ENCODE measurements around the gene SIDT1.

Gene SIDT1

DNA sequence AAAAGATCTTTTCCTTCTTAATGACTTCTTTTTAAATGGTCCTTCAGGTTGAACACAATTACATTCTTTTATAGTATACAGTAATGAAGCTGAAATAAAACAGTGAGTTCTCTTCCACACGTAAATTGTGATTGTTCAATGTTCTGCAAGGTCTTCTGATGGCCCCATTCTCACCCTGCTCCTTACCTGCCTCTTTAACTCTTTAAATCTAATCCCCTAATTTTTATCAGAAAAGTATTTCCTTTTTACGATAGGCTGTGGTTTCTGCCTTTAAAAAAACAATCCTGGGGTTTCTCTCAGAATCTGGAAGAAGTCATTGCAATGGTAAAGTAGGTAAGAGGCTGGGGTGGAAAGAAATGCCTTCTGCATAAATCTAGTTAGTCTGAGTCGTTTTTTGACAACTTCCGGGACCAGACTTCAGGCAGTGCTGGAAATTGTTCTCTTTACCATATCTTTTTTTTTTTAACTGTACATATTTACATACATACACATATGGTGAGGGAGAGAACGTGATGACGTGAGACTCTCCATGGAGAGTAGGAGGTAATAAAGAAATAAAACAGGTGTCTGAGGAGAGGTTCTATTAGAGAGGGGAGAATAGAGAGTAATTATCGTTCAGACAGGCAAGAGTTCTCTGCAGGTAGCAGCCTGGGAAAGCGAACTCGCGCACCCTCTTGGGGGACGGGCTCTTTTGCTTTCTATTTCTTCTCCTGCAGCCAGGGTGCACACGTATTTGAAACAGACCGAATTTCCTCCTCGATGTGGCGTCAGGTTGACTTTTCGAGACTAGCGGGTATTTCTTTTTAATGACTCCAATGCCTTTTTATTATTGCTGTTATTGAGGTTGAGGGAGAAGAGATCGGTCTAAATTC, at the start of gene SIDT1:
Gene SIDT1 (plus strand): TSS at position 730 of the 872 bp plus-strand sequence. CDS start 467 bp downstream, outside the sequence.
- peak; percentile 46 for DNase-seq (ENCODE audit: low read depth)

DNA sequence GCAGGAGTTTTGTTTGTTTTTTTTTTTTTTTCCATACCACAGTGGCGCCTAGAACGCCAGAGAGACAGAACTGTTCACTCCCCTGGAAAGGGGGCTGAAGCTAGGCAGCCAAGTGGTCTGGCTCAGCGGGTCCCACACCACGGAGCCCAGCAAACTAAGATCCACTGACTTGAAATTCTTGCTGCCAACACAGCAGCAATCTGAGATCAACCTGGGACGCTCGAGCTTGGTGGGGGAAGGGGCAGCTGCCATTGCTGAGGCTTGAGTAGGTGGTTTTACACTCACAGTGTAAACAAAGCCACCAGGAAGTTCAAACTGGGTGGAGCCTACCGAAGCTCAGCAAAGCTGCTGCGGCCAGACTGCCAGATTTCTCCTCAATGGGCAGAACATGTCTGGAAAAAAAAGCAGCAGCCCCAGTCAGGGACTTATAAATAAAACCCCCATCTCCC, 47.2 kb upstream of the SIDT1 start:
- no peak for DNase-seq (ENCODE audit: low read depth)

GRCh38 chr3:113495035-113495434, 37.3 kb upstream of the SIDT1 start:
- DNase-seq (ENCODE audit: low read depth) = no peak

DNA sequence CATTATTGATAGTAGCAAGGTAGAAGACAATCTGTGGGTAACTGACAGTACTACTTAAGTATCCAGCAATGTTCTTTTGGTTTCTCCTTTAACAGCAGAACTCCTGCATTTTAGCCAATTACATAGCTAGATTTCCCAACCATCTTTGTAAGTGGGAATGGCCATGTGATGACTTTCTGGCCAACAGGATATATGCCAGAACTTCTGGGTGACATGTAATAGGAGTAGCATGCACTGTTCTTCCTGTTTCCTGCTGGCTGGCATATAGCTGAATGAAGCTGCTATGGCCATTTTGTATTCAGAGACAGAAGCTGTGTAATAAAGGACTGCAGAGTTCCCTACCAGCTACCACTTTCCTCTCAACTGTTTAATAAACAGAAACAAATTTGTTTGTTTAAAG, 35.4 kb upstream of the SIDT1 start:
- no peak for DNase-seq (ENCODE audit: low read depth)

- DNase-seq (ENCODE audit: low read depth) = no peak
Measured at GRCh38 chr3:113498221-113499005, 33.9 kb upstream of the SIDT1 start.

- DNase-seq (ENCODE audit: low read depth) = no peak
Measured at GRCh38 chr3:113499081-113499480, 33.3 kb upstream of the SIDT1 start.

GRCh38 chr3:113501597-113501996, 30.8 kb upstream of the SIDT1 start:
- DNase-seq (ENCODE audit: low read depth) = no peak

DNA sequence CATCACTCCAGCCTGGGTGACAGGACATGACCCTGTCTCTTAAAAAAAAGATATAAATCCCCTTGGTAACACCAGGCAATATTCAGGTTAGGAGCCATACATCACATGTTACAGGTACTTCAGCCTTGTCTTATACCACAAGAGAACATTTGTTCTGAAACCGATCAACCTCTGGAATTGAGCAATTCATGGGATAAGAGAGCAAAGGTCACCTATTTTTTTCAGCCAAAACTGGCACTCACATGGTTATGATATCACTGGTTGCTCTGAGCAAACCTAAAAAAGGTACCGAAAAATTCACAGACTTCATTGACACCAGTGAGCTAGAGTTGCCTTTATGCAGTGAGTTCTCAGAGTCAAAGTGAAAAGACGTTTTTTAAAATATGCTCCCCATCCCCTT, 26.5 kb upstream of the SIDT1 start:
- DNase-seq (ENCODE audit: low read depth) = no peak

DNA sequence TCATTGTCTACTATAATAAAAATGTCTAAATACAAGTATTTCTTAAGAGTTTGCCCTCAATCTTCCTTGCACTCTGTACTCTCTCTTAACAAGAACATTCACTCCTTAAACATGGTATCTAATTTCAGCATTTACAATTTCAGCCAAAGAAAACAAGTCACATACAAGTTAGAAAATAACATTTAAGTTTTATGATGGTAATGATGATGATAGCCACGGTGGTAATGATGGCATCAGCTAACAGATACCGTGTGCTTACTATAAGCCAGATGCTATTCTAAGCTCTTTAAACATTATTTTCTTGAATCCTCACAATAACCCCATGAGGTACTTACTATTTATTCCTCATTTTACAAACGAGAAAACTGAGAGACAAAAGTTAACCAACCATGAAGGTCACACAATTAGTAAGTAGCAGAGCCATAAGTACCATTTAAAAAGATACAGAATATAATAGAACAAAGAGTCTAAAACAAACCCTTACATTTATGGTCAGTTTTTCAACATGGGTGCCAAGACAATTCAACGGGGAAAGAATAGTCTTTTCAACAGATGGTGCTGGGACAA, 24.8 kb upstream of the SIDT1 start:
- no peak for DNase-seq (ENCODE audit: low read depth)

DNA sequence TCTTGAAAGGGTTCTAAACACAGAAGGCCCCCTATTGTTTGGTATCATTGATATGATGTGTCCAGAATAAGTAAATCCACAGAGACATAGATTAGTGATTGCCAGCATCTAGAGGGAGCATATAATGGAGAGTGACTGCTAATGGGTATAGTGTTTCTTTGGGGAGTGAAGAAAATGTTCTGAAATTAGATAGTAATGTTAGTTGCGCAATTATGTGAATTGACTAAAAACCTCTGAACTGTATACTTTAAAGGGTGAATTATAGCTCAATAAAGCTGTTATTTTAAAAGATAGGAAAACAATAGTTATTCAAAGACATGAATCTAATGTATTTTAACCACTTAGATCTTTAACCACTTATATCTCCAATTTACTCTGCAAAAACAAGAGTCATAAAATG, 23.4 kb upstream of the SIDT1 start:
- no peak for DNase-seq (ENCODE audit: low read depth)

GRCh38 chr3:113514265-113514769, 18.0 kb upstream of the SIDT1 start:
- no peak for DNase-seq (ENCODE audit: low read depth)

- no peak for DNase-seq (ENCODE audit: low read depth)
Measured at GRCh38 chr3:113516115-113516505, 16.2 kb upstream of the SIDT1 start.

DNA sequence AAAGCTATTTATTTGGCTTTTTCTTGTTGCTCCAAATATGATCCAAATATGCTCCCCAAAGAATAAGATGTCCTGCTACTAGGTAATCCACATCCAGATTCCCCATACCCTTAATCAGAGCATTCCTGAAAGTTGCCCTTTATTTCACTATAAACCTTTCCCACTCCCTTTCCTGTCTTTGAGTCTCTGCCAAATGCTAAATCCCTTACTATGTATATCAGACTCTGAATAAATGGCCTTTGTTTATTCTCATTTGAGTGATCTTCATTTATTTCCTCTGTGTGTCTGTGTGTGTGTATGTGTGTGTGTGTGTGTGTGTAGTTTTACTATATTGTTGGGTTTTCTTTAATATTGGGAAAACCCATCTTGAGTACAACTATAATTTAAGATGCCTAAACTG, 10.4 kb upstream of the SIDT1 start:
- DNase-seq (ENCODE audit: low read depth) = no peak

DNA sequence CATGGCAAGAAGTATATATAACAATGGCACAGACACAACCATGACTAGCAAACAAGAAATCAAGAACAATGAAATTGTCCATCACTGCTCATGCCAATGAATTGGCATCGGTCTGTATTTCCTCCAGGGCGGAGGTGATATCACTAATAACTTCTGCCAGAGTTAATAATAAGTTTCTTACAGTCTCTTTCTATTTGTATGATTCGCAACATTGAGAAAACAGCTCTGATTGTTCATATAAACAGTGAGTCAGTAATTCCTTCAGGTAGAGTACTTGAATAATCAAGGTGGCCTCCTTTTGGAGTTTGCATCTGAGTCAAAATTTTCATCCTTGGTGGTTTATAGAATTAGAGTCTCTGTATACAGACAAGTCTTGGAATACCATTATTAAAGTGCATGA, 9.1 kb upstream of the SIDT1 start:
- DNase-seq (ENCODE audit: low read depth) = no peak

DNA sequence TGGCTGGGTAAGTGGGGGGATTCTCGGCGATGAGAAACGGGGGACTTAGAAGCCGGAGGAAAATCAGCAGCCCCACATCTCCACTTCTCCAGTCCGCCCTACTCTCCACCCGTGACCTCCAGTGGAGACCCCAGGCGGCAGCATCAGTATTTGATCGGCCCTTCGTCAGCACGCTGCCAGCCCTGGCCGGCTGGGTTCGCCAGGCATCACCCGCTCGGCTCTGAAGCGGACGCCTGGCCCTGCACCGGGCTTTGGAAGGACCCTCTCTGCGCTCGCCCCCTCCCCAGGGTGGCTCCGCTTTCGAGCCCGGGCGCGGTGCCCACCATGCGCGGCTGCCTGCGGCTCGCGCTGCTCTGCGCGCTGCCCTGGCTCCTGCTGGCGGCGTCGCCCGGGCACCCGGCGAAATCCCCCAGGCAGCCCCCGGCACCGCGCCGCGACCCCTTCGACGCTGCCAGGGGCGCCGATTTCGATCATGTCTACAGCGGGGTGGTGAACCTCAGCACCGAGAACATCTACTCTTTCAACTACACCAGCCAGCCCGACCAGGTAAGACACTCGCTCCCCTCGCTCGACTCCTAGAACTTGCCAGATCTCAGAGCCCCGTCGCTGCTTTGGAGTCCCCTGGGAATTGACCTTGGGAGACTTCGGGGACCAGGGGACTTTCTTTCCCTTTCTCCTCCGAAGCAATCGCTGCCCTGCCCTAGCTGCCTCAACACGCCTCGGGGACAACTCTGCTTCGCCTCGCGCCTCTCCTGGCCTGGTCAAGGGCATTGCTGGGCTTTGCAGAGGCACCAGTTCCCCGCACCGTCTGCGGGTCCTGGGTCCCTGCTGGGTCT, 561 bp downstream of the SIDT1 start:
- peak; percentile 34 for DNase-seq (ENCODE audit: low read depth)

DNA sequence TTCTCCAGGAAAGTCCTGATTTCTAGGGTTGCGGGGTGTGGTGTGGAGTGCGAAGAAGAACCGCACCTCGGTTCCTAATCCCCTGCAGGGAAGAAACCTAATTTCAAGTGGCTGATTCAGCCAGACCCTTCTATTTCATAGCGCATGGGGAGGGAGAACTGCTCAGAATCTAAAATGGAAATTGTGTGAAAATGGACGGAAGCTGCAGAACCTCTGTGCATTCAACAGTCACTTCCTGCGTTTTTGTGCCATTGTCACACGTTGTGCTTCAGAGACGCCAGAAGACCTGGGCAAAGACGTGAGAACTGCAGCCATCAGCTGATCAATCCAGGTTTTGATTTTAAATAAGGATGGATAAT, 1.2 kb downstream of the SIDT1 start:
- peak; percentile 19 for DNase-seq (ENCODE audit: low read depth)

GRCh38 chr3:113534365-113534764, 2.0 kb downstream of the SIDT1 start:
- DNase-seq (ENCODE audit: low read depth) = no peak

GRCh38 chr3:113535898-113536297, 3.5 kb downstream of the SIDT1 start:
- DNase-seq (ENCODE audit: low read depth) = no peak

GRCh38 chr3:113536627-113537101, 4.3 kb downstream of the SIDT1 start:
- no peak for DNase-seq (ENCODE audit: low read depth)

- no peak for DNase-seq (ENCODE audit: low read depth)
Measured at GRCh38 chr3:113537155-113537554, 4.8 kb downstream of the SIDT1 start.

DNA sequence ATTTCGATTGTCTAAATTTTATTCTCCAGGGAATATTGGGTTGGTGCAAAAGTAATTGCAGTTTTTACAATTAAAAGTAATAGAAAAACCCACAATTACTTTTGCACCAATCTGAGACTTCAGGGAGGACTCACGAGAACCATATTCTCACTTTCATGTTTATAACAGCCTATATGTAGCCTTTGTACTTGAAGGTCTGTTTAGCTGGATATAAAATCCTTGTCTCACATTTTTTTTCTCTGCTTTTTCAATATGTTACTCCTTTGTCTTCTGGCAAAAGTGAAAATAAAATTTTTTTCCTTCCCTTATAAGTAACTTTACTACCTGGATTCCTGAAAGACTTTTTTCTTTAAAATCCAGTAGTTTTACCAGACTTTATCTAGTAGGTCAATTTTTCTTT, 9.2 kb downstream of the SIDT1 start:
- no peak for DNase-seq (ENCODE audit: low read depth)

DNA sequence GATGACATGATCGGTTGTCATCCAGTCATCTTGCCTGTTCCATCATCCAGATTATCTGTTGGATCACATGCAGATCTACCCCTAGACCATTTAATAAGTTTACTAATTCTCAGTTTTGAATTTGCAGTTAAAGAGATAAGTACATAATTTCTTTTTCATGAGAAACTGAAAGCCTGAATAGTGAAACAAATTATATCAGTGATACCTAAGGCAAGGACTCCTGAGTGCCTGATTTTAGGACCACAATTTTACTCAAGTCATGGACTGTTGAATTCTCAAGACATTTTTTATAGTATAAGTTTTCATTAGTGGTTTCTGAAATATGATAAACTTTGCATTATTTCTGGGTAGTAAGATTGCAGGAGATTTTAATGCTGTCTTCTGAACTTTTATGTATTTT, 13.2 kb downstream of the SIDT1 start:
- DNase-seq (ENCODE audit: low read depth) = no peak
